ENCODE data around the gene KATNAL1. TPM values are rescaled to one million over a fixed set of nuclear protein-coding genes. Genes with fewer than 3 reads are reported as not detected.

KATNAL1 gene
- total RNA-seq, 5 donors from 2014 or later (not counting 1 experiment from before 2014, with no cell fraction given), result 4.0 to 13.8 (median 7.3) TPM

GRCh38 chr13:30165796-30166195 lies 141.6 kb downstream of the KATNAL1 start:
- no peaks in the 10 kb centered on the region for H3K36me3 ChIP-seq (ENCODE audit: control insufficient read depth in 2 of 2, extremely low read depth in 1 of 2, insufficient read depth in 1 of 2, low read length in 1 of 2)
- Mint-ChIP-seq H3K4me3 (no peak overlapping the region), H3K36me3 (no peaks in the 10 kb centered on the region), H3K27ac (no peak overlapping the region), H3K9me3 (peaks cover 0 to 3% (median 0%) of the 10 kb centered on the region in 3 donors), H3K4me1 (peaks cover 14 to 29% (median 15%) of the 10 kb centered on the region in 3 donors), H3K27me3 (no peaks in the 10 kb centered on the region)
- H3K9me3 ChIP-seq, result no peaks in the 10 kb centered on the region
- WGBS (ENCODE audit: insufficient coverage), result 90% methylated on average over 7 of the region's 11 CpGs
- DNase-seq (no peak), ATAC-seq (replicated peaks in 1 of 4) (no peak)
- no peak overlapping the region for H3K4me3 ChIP-seq (ENCODE audit: control insufficient read depth in 1 of 2, extremely low read depth in 1 of 2, low read length in 1 of 2)
- CTCF ChIA-PET, result interaction anchor here in 1 of 2 donors (3.4 kb wide), 1 partner anchor 34 kb away, joined by 13 read pairs; no protein-coding TSS in a partner anchor
- H3K27ac ChIP-seq (ENCODE audit: low read length), result no peak overlapping the region
- POLR2A ChIA-PET, result no interaction called here
- peaks cover 1 to 9% of the 10 kb centered on the region in 2 experiments for H3K4me1 ChIP-seq (ENCODE audit: control insufficient read depth in 1 of 2, extremely low read depth in 1 of 2, insufficient read depth in 2 of 2, low read length in 2 of 2)
- H3K27me3 ChIP-seq (replicated peaks in 1 of 2; ENCODE audit: control insufficient read depth in 2 of 2, extremely low read depth in 1 of 2, insufficient read depth in 2 of 2, low read length in 1 of 2), result no peaks in the 10 kb centered on the region

- Mint-ChIP-seq H3K36me3 (no peaks in the 10 kb centered on the region), H3K9me3 (peaks cover 0 to 3% (median 0%) of the 10 kb centered on the region in 3 donors), H3K27ac (no peak overlapping the region), H3K4me3 (no peak overlapping the region), H3K4me1 (peaks cover 7 to 22% (median 10%) of the 10 kb centered on the region in 3 donors), H3K27me3 (no peaks in the 10 kb centered on the region)
- H3K4me3 ChIP-seq (ENCODE audit: control insufficient read depth in 1 of 2, extremely low read depth in 1 of 2, low read length in 1 of 2), result no peak overlapping the region
- WGBS (ENCODE audit: insufficient coverage), result 100% methylated on average over 1 of the region's 2 CpGs
- ChIA-PET POLR2A (no interaction called here), CTCF (interaction anchor here in 1 of 2 donors (3.4 kb wide), 1 partner anchor 33 kb away, joined by 13 read pairs; no protein-coding TSS in a partner anchor)
- H3K36me3 ChIP-seq (ENCODE audit: control insufficient read depth in 2 of 2, extremely low read depth in 1 of 2, insufficient read depth in 1 of 2, low read length in 1 of 2), result no peaks in the 10 kb centered on the region
- peaks cover 0 to 5% of the 10 kb centered on the region in 2 experiments for H3K4me1 ChIP-seq (ENCODE audit: control insufficient read depth in 1 of 2, extremely low read depth in 1 of 2, insufficient read depth in 2 of 2, low read length in 2 of 2)
- no peaks in the 10 kb centered on the region for H3K9me3 ChIP-seq
- no peak for DNase-seq
- no peak for ATAC-seq (replicated peaks in 1 of 4)
- no peak overlapping the region for H3K27ac ChIP-seq (ENCODE audit: low read length)
- no peaks in the 10 kb centered on the region for H3K27me3 ChIP-seq (replicated peaks in 1 of 2; ENCODE audit: control insufficient read depth in 2 of 2, extremely low read depth in 1 of 2, insufficient read depth in 2 of 2, low read length in 1 of 2)
Measured at GRCh38 chr13:30165071-30165470, 142.3 kb downstream of the KATNAL1 start.

- H3K9me3 Mint-ChIP-seq, result peaks cover 0 to 3% (median 0%) of the 10 kb centered on the region in 3 donors
- H3K4me3 Mint-ChIP-seq, result no peak overlapping the region
- H3K27ac ChIP-seq (ENCODE audit: low read length), result no peak overlapping the region
- no peak overlapping the region for H3K27ac Mint-ChIP-seq
- H3K27me3 Mint-ChIP-seq, result no peaks in the 10 kb centered on the region
- H3K9me3 ChIP-seq, result no peaks in the 10 kb centered on the region
- 73% methylated on average over 7 of the region's 9 CpGs for WGBS (ENCODE audit: insufficient coverage)
- H3K4me3 ChIP-seq (ENCODE audit: control insufficient read depth in 1 of 2, extremely low read depth in 1 of 2, low read length in 1 of 2), result no peak overlapping the region
- no peaks in the 10 kb centered on the region for H3K36me3 Mint-ChIP-seq
- no peaks in the 10 kb centered on the region for H3K27me3 ChIP-seq (replicated peaks in 1 of 2; ENCODE audit: control insufficient read depth in 2 of 2, extremely low read depth in 1 of 2, insufficient read depth in 2 of 2, low read length in 1 of 2)
- POLR2A ChIA-PET, result no interaction called here
- DNase-seq (no peak), ATAC-seq (replicated peaks in 1 of 4) (peak in 1 of 4 experiments; percentile 29)
- H3K4me1 Mint-ChIP-seq, result peaks cover 5 to 21% (median 8%) of the 10 kb centered on the region in 3 donors
- H3K4me1 ChIP-seq (ENCODE audit: control insufficient read depth in 1 of 2, extremely low read depth in 1 of 2, insufficient read depth in 2 of 2, low read length in 2 of 2), result peaks cover 0 to 5% of the 10 kb centered on the region in 2 experiments
- CTCF ChIA-PET, result interaction anchor here (0.6 to 3.4 kb wide), 3 partner anchors 32 to 393 kb away, joined by 3 to 13 read pairs (median 3); no protein-coding TSS in a partner anchor
- H3K36me3 ChIP-seq (ENCODE audit: control insufficient read depth in 2 of 2, extremely low read depth in 1 of 2, insufficient read depth in 1 of 2, low read length in 1 of 2), result no peaks in the 10 kb centered on the region
Measured at GRCh38 chr13:30164146-30164545, 143.2 kb downstream of the KATNAL1 start.

GRCh38 chr13:30163441-30163840 lies 143.9 kb downstream of the KATNAL1 start:
- ChIA-PET POLR2A (no interaction called here), CTCF (interaction anchor here (0.6 to 3.4 kb wide), 2 partner anchors 31 kb away, joined by 3 to 13 read pairs; no protein-coding TSS in a partner anchor)
- Histone ChIP-seq H3K27me3 (replicated peaks in 1 of 2; ENCODE audit: control insufficient read depth in 2 of 2, extremely low read depth in 1 of 2, insufficient read depth in 2 of 2, low read length in 1 of 2) (no peaks in the 10 kb centered on the region), H3K36me3 (ENCODE audit: control insufficient read depth in 2 of 2, extremely low read depth in 1 of 2, insufficient read depth in 1 of 2, low read length in 1 of 2) (no peaks in the 10 kb centered on the region), H3K27ac (ENCODE audit: low read length) (no peak overlapping the region), H3K9me3 (no peaks in the 10 kb centered on the region), H3K4me3 (ENCODE audit: control insufficient read depth in 1 of 2, extremely low read depth in 1 of 2, low read length in 1 of 2) (no peak overlapping the region), H3K4me1 (ENCODE audit: control insufficient read depth in 1 of 2, extremely low read depth in 1 of 2, insufficient read depth in 2 of 2, low read length in 2 of 2) (peaks cover 2 to 12% of the 10 kb centered on the region in 2 experiments)
- Mint-ChIP-seq H3K4me1 (peaks cover 12 to 28% (median 15%) of the 10 kb centered on the region in 3 donors), H3K4me3 (no peak overlapping the region), H3K36me3 (no peaks in the 10 kb centered on the region), H3K27me3 (no peaks in the 10 kb centered on the region), H3K9me3 (peaks cover 0 to 3% (median 0%) of the 10 kb centered on the region in 3 donors), H3K27ac (no peak overlapping the region)
- WGBS (ENCODE audit: insufficient coverage), result no CpG with 5 or more reads among the region's 2 CpGs
- DNase-seq (no peak), ATAC-seq (replicated peaks in 1 of 4) (no peak)

GRCh38 chr13:30159446-30159839 lies 147.9 kb downstream of the KATNAL1 start:
- Histone ChIP-seq H3K36me3 (ENCODE audit: control insufficient read depth in 2 of 2, extremely low read depth in 1 of 2, insufficient read depth in 1 of 2, low read length in 1 of 2) (no peaks in the 10 kb centered on the region), H3K4me3 (ENCODE audit: control insufficient read depth in 1 of 2, extremely low read depth in 1 of 2, low read length in 1 of 2) (no peak overlapping the region), H3K27me3 (replicated peaks in 1 of 2; ENCODE audit: control insufficient read depth in 2 of 2, extremely low read depth in 1 of 2, insufficient read depth in 2 of 2, low read length in 1 of 2) (no peaks in the 10 kb centered on the region), H3K27ac (ENCODE audit: low read length) (no peak overlapping the region), H3K9me3 (no peaks in the 10 kb centered on the region), H3K4me1 (ENCODE audit: control insufficient read depth in 1 of 2, extremely low read depth in 1 of 2, insufficient read depth in 2 of 2, low read length in 2 of 2) (peaks cover 2 to 49% of the 10 kb centered on the region in 2 experiments)
- Mint-ChIP-seq H3K27ac (no peak overlapping the region), H3K4me3 (no peak overlapping the region), H3K27me3 (no peaks in the 10 kb centered on the region), H3K36me3 (no peaks in the 10 kb centered on the region), H3K4me1 (peaks cover 38 to 54% (median 52%) of the 10 kb centered on the region in 3 donors), H3K9me3 (peaks cover 0 to 3% (median 0%) of the 10 kb centered on the region in 3 donors)
- ChIA-PET POLR2A (no interaction called here), CTCF (interaction anchor here (0.7 to 5.6 kb wide), 6 partner anchors 17 to 389 kb away, joined by 3 to 75 read pairs (median 4); no protein-coding TSS in a partner anchor)
- DNase-seq, result peak in 1 of 35 experiments; percentile 31
- WGBS (ENCODE audit: insufficient coverage), result 21% methylated on average over 3 of the region's 4 CpGs
- peak in 3 of 4 experiments; percentile 48 to 67 (median 65) for ATAC-seq (replicated peaks in 1 of 4)

GRCh38 chr13:30158774-30159445 lies 148.4 kb downstream of the KATNAL1 start:
- CTCF ChIA-PET, result interaction anchor here (0.7 to 5.6 kb wide), 12 partner anchors 10 to 389 kb away, joined by 3 to 75 read pairs (median 4); no protein-coding TSS in a partner anchor
- Histone ChIP-seq H3K27me3 (replicated peaks in 1 of 2; ENCODE audit: control insufficient read depth in 2 of 2, extremely low read depth in 1 of 2, insufficient read depth in 2 of 2, low read length in 1 of 2) (no peaks in the 10 kb centered on the region), H3K4me1 (ENCODE audit: control insufficient read depth in 1 of 2, extremely low read depth in 1 of 2, insufficient read depth in 2 of 2, low read length in 2 of 2) (peaks cover 2 to 54% of the 10 kb centered on the region in 2 experiments), H3K27ac (ENCODE audit: low read length) (no peak overlapping the region), H3K4me3 (ENCODE audit: control insufficient read depth in 1 of 2, extremely low read depth in 1 of 2, low read length in 1 of 2) (no peak overlapping the region), H3K36me3 (ENCODE audit: control insufficient read depth in 2 of 2, extremely low read depth in 1 of 2, insufficient read depth in 1 of 2, low read length in 1 of 2) (peaks cover 0 to 2% of the 10 kb centered on the region in 2 donors), H3K9me3 (no peaks in the 10 kb centered on the region)
- peak in 3 of 4 experiments; percentile 70 to 82 (median 72) for ATAC-seq (replicated peaks in 1 of 4)
- 58% methylated on average over 2 of the region's 8 CpGs for WGBS (ENCODE audit: insufficient coverage)
- no peaks in the 10 kb centered on the region for H3K27me3 Mint-ChIP-seq
- peak in 3 of 35 experiments; percentile 4 to 71 (median 20) for DNase-seq
- no peaks in the 10 kb centered on the region for H3K36me3 Mint-ChIP-seq
- no peak overlapping the region for H3K4me3 Mint-ChIP-seq
- H3K9me3 Mint-ChIP-seq, result peaks cover 0 to 3% (median 0%) of the 10 kb centered on the region in 3 donors
- POLR2A ChIA-PET, result no interaction called here
- peak overlapping the region; percentile 75 to 78 for H3K27ac Mint-ChIP-seq
- peaks cover 38 to 56% (median 54%) of the 10 kb centered on the region in 3 donors for H3K4me1 Mint-ChIP-seq

Measured in T-cell (primary cell).